Stimulated activated CD8-positive, alpha-beta memory T cell treated with anti-CD3 and anti-CD28 coated beads, Interleukin-15, amount 100 ng/mL, for 1 hour (primary cell): Measurements from ENCODE around the gene PCDH15.

Experiments used
- DNase-seq: peaks from one replicate; pipeline ENCODE4 v3.0.0-alpha.2; 2020; ENCODE audit warnings: low read depth

Gene PCDH15

GRCh38 chr10:54125098-54125747 is 675.8 kb downstream of the PCDH15 start:
- no peak for DNase-seq

- DNase-seq = no peak
Observed at GRCh38 chr10:54124209-54124885, 676.7 kb downstream of the PCDH15 start.

- DNase-seq = no peak
Observed at GRCh38 chr10:54120806-54121205, 680.2 kb downstream of the PCDH15 start.

DNA sequence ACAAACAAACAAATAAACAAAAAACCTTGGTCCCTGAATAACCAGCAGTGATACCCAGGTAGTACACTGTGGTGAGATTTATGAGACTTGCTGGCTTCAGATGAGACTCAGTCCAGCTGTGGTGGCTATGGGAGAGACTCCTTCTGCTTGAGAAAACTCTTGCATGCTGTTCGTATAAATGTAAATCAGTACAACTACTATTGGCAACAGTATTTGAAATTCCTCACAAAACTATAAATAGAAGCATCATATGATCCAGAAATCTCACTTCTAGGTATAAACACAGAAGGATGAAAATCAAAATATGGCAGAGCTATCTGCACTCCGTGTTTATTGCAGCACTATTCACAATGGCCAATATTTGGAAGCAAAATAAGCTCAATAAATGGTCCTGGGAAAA is 692.1 kb downstream of the PCDH15 start:
- DNase-seq = no peak

DNA sequence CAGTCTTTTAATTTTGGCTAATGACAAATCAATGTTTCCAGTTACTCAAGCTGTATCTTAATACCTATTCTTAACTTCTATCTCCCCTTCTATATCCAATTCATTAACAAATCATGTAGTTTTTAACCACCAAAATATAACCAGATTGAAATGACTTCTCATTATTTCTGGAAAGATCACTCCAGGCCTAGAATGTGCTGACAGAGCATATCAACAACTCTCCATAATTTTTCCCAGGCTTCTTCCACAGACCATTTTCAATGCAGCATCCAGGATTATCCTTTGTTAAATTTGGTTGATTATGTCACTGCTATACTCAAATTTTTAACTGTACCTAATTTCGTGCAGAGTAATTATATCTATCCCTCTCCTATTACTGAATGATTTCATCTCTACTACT is 704.1 kb downstream of the PCDH15 start:
- DNase-seq = no peak

DNA sequence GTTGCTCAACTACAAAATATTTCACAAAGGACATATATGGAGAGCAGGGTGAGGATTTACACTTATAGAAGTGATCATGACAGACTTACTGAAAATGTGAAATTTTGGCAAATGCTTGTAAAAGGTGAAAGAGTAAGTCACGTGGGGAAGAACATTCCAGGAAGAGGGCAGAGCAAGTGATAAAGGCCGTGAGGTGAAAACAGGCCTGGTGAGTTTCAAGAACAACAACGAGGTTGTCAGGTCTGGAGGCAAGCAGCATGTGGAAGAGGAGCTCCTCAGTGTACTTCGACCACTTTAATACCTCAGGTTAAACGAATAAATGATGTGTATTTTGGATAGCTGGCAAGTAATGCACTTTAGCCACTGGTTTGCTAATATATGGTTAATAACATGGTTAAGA is 706.7 kb downstream of the PCDH15 start:
- no peak for DNase-seq

- no peak for DNase-seq
Observed at GRCh38 chr10:54091237-54091636, 709.8 kb downstream of the PCDH15 start.

DNA sequence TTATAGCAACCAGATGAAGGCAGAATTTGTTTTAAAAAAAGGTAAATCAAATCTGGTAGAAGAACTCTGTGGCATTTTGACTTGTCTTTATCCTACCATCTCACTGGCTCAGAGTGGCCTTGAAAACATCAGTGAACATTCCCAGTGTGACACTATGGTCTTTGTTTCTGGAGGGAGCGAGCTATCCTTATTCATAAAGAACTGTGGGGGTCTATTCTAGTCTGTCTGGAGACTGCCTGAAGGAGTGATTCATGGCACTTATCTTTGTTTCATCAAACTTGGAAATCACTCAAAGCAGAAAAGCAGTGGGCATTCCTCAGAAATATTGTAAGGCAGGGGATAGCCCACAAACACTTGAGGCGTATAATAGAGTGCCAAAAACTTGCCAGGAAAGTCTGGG is 719.1 kb downstream of the PCDH15 start:
- no peak for DNase-seq

GRCh38 chr10:54067361-54067760 is 733.7 kb downstream of the PCDH15 start:
- DNase-seq = no peak

DNA sequence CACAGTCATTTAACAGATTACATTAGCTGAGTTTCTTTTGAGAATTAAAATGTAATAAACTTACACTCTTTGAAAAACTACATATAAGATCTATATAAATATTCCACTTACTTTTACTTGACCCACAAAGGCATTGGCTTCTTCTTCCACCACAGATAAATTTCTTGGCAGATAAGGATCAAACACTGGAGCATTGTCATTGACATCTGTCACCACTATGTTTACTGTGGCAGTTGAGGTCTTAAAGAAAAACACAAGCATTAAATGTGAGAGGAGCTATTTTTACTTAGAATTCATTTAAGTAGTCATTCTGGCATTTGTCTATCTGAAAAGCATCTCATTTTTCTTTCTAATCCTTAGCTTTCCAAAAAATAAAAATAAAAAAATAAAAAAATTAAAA is 734.4 kb downstream of the PCDH15 start:
- no peak for DNase-seq

GRCh38 chr10:54065106-54065505 is 735.9 kb downstream of the PCDH15 start:
- no peak for DNase-seq

- DNase-seq = no peak
Observed at GRCh38 chr10:54064215-54064614, 736.8 kb downstream of the PCDH15 start.

DNA sequence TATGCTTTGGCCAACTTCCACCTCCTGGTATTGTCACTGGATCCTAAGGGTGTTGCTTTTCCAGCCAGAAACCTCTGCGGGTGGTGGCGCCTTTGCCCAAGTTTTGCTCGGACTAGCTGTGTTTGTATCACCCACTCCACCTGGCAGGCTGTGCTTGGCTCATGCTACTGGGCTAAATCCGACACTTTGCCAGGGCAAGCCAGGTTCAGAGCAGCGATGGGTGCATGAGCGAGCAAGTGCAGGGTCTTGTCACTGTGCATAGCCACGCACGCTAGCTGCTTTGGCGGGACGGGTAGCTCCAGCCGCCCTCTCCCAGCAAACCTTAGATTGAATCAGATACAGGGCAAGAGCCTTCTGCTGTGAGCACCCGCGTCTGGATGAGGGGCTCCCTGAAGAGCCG is 737.5 kb downstream of the PCDH15 start:
- no peak for DNase-seq

DNA sequence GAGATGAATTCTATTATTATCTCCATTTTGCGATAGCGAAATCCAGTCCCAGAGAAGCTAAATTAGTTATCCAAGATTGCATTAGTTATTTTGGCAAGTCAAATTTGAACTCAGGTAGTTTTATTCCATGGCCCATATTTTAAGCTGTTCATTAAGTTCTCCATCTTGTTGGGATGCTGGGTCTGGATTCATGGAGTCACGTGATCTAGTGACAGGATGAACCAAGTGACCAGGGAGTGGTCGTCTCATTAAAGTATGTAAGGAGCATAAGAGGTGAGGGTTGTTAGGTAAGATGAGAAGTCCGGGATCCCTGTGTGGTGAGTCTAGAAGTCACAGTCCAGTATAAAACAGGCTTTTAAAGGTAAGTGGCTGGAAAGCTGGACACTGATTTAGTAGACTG is 740.5 kb downstream of the PCDH15 start:
- no peak for DNase-seq

DNA sequence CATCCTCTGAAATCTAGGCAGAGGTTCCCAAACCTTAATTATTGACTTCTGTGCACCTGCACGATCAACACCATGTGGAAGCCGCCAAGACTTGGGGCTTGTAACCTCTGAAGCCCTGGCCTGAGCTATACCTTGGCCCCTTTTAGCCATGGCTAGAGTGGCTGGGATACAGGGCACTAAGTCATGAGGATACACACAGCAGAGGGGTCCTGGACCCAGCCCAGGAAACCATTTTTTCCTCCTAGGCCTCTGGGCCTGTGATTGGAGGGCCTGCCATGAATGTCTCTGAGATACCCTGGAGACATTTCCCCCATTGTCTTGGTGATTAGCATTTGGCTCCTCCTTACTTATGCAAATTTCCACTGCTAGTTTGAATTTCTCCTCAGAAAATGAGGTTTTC is 743.7 kb downstream of the PCDH15 start:
- no peak for DNase-seq

GRCh38 chr10:54026340-54026739 is 774.7 kb downstream of the PCDH15 start:
- DNase-seq = no peak

DNA sequence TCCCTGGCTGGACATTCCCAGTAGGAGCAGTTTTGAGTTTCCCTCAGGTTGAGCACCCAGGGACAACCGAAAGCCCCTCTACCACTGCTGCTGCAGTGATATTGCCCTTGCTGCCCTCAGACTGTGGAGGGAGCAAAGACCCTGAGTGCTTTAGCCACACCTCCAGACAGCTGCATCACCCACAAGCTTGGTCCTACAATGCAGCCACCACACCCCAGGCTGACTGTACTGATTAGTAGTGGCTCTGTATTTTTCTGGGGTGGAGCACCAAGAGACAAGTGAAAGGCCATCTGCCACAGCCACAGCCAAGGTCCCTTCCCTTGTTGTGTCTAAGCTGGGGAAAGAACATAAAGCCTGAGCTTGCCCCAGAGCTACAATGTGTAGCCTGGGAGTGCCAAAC is 789.9 kb downstream of the PCDH15 start:
- DNase-seq = no peak

GRCh38 chr10:54010337-54010933 is 790.6 kb downstream of the PCDH15 start:
- no peak for DNase-seq

DNA sequence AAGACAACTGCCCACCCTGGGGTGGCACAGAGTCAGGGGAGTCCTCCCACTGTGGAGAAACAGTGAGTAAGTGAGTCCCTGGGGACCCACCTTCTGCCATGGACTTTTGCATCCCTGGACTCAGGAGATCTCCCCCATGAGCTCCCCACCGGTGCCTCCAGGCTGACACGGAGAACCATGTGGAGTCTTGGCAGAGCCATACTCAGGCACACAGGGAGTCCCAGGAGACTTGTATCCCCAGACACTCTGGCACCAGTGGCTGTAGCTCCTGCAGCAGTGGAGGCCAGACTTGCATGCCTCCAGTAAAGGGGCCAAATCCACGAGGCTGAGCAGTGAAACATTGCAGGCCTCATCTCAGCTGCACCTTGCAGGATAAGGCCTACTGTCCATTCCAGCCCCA is 791.4 kb downstream of the PCDH15 start:
- DNase-seq = no peak

DNA sequence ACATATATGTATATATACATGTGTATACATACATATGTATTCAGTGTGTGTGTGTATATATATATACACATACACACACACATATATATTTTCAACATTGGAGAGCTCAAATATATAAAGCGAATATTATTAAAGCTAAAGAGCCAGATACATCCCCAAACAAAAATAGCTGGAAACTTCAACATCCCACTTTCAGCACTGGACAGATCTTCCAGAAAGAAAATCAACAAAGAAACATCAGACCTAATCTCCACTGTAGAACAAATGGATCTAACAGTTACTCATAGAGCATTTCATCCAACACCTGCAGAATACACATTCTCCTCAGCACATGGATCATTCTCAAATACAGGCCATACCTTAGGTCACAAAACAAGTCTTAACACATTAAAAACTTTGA is 799.0 kb downstream of the PCDH15 start:
- no peak for DNase-seq

DNA sequence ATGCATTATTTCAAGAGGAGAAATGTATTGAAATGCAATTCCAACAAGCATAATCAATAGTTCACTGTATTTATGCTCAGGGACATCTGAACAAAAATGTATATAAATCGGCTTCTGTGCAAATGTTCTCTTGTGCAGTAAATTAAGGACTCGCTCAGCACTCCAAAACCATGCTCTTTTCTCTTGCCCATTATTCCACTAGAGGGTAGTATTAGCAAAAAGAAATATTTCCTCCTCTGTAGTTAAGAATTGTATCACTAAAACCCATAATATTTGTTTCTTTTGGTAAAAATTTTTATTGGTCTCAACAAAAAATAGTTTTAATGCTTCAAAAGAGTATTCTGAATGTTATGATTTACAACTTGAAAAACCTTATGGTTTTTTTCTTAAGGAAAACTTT is 803.1 kb downstream of the PCDH15 start:
- no peak for DNase-seq

DNA sequence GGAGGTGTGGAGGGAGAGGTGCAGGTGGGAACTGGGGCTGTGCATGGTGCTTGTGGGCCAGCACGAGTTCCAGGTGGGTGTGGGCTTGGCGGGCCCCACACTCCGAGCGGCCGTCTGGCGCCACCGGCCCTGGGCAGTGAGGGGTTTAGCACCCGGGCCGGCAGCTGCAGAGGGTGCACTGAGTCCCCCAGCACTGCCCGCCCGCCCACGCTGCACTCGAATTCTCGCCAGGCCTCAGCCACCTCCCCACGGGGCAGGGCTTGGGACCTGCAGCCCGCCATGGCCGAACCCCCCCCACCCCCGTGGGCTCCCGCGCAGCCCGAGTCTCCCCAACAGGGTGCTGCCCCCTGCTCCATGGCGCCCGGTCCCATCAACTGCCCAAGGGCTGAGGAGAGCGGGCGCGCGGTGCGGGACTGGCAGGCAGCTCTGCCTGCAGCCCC is 810.2 kb downstream of the PCDH15 start:
- no peak for DNase-seq

DNA sequence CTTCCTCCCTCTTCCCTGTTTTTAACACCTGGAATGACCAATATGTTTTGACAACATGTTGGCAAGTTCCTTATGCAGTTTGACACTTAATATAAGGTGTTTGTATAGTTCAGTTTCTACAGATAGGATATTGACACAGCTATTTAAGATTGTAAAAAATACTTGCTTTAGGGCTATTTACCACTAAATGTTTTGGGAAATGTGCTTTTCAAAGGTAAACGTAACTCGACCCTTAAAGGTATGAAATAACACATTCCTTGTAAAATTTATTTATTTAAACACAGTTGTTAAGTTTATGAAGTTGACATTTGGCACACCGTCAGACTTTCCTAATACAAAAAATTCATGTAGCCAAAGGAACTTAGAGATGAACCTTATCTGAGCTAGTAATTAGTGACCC is 817.6 kb downstream of the PCDH15 start:
- no peak for DNase-seq

DNA sequence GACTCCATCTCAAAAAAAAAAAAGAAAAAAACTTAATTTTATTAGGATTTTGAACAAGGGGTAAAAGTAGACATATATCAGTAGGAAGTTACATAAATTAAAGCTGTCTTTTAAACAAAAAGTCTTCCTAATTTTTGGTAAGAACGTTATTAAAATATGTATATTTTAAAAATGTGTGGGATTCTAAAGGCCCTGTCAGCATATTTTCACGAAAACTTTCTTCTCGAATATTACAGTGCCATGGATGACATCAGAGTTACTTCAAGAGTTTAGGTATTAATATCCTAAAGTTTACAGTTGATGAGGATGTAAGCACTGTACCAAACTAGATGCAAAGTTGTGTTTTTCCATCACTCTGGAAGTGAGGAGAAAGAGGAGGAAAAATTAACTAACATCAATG is 820.8 kb downstream of the PCDH15 start:
- no peak for DNase-seq
